ENCODE results near the gene GSAP.
"Not testable (repeated sequence)": the region's sequence is repeated elsewhere in the genome, so short reads cannot be mapped to it uniquely, and the experiment has no call there.

GSAP gene

GRCh38 chr7:77415823-77416620 lies at the start of gene GSAP:
Gene GSAP, minus strand, starts transcription at chr7:77416349. Its CDS starts 28 bp downstream, at chr7:77416321.
- peak; percentile 18 for DNase-seq (ENCODE audit: low read depth)

- no peak for DNase-seq (ENCODE audit: low read depth)
These were observed 49.1 kb upstream of the GSAP start for GRCh38 chr7:77465256-77465655.

GRCh38 chr7:77464589-77464988 lies 48.4 kb upstream of the GSAP start:
- DNase-seq (ENCODE audit: low read depth), result no peak

GRCh38 chr7:77463632-77464031 lies 47.5 kb upstream of the GSAP start:
- not testable (repeated sequence) for DNase-seq (ENCODE audit: low read depth)

GRCh38 chr7:77461842-77462241 lies 45.7 kb upstream of the GSAP start:
- DNase-seq (ENCODE audit: low read depth), result no peak

- no peak for DNase-seq (ENCODE audit: low read depth)
These were observed 45.1 kb upstream of the GSAP start for GRCh38 chr7:77461246-77461645.

GRCh38 chr7:77460057-77460486 lies 43.9 kb upstream of the GSAP start:
- DNase-seq (ENCODE audit: low read depth), result no peak

- DNase-seq (ENCODE audit: low read depth), result no peak
These were observed 43.2 kb upstream of the GSAP start for GRCh38 chr7:77459311-77459726.

GRCh38 chr7:77458786-77459185 lies 42.6 kb upstream of the GSAP start:
- no peak for DNase-seq (ENCODE audit: low read depth)

- no peak for DNase-seq (ENCODE audit: low read depth)
These were observed 41.6 kb upstream of the GSAP start for GRCh38 chr7:77457779-77458178.

GRCh38 chr7:77456696-77457095 lies 40.5 kb upstream of the GSAP start:
- no peak for DNase-seq (ENCODE audit: low read depth)

- no peak for DNase-seq (ENCODE audit: low read depth)
These were observed 39.2 kb upstream of the GSAP start for GRCh38 chr7:77455321-77455720.

GRCh38 chr7:77454802-77455201 lies 38.7 kb upstream of the GSAP start:
- no peak for DNase-seq (ENCODE audit: low read depth)

GRCh38 chr7:77453531-77453930 lies 37.4 kb upstream of the GSAP start:
- no peak for DNase-seq (ENCODE audit: low read depth)

GRCh38 chr7:77451950-77452349 lies 35.8 kb upstream of the GSAP start:
- DNase-seq (ENCODE audit: low read depth), result not testable (repeated sequence)

- no peak for DNase-seq (ENCODE audit: low read depth)
These were observed 34.5 kb upstream of the GSAP start for GRCh38 chr7:77450613-77451012.

- no peak for DNase-seq (ENCODE audit: low read depth)
These were observed 33.9 kb upstream of the GSAP start for GRCh38 chr7:77450054-77450453.

- no peak for DNase-seq (ENCODE audit: low read depth)
These were observed 31.5 kb upstream of the GSAP start for GRCh38 chr7:77447616-77448015.

- no peak for DNase-seq (ENCODE audit: low read depth)
These were observed 28.0 kb upstream of the GSAP start for GRCh38 chr7:77444123-77444522.

- no peak for DNase-seq (ENCODE audit: low read depth)
These were observed 26.9 kb upstream of the GSAP start for GRCh38 chr7:77443042-77443441.

- no peak for DNase-seq (ENCODE audit: low read depth)
These were observed 26.5 kb upstream of the GSAP start for GRCh38 chr7:77442636-77443035.

GRCh38 chr7:77441046-77441445 lies 24.9 kb upstream of the GSAP start:
- no peak for DNase-seq (ENCODE audit: low read depth)

- DNase-seq (ENCODE audit: low read depth), result no peak
These were observed 23.4 kb upstream of the GSAP start for GRCh38 chr7:77439572-77439971.

- DNase-seq (ENCODE audit: low read depth), result no peak
These were observed 22.0 kb upstream of the GSAP start for GRCh38 chr7:77438131-77438530.
